ENCODE measurements around the gene STC2.
"Not testable (repeated sequence)": the region's sequence is repeated elsewhere in the genome, so short reads cannot be mapped to it uniquely, and the experiment has no call there.

The STC2 gene

GRCh38 chr5:173293817-173294672 lies 34.2 kb downstream of the STC2 start:
- peak; percentile 67 for DNase-seq

GRCh38 chr5:173291722-173292658 lies 36.2 kb downstream of the STC2 start:
- no peak for DNase-seq

GRCh38 chr5:173290477-173291131 lies 37.6 kb downstream of the STC2 start:
- DNase-seq: no peak

- no peak for DNase-seq
Observed at GRCh38 chr5:173289372-173289771, 38.8 kb downstream of the STC2 start.

- no peak for DNase-seq
Observed at GRCh38 chr5:173288632-173289031, 39.6 kb downstream of the STC2 start.

GRCh38 chr5:173287086-173287485 lies 41.1 kb downstream of the STC2 start:
- no peak for DNase-seq

- DNase-seq: not testable (repeated sequence)
Observed at GRCh38 chr5:173284343-173284958, 43.8 kb downstream of the STC2 start.

- DNase-seq: peak; percentile 64
Observed at GRCh38 chr5:173283318-173284288, 44.6 kb downstream of the STC2 start.

- no peak for DNase-seq
Observed at GRCh38 chr5:173282916-173283315, 45.3 kb downstream of the STC2 start.

- no peak for DNase-seq
Observed at GRCh38 chr5:173281910-173282309, 46.3 kb downstream of the STC2 start.

- DNase-seq: no peak
Observed at GRCh38 chr5:173279166-173279565, 49.0 kb downstream of the STC2 start.

- DNase-seq: no peak
Observed at GRCh38 chr5:173278641-173279040, 49.6 kb downstream of the STC2 start.

- DNase-seq: no peak
Observed at GRCh38 chr5:173278172-173278571, 50.0 kb downstream of the STC2 start.

GRCh38 chr5:173274771-173275170 lies 53.4 kb downstream of the STC2 start:
- DNase-seq: no peak

- DNase-seq: no peak
Observed at GRCh38 chr5:173271419-173271818, 56.8 kb downstream of the STC2 start.

- DNase-seq: no peak
Observed at GRCh38 chr5:173268750-173269432, 59.3 kb downstream of the STC2 start.

GRCh38 chr5:173265433-173265832 lies 62.8 kb downstream of the STC2 start:
- DNase-seq: no peak
